HG03558 (cell line): ENCODE results near the gene ASMTL.
"Not testable (repeated sequence)": the region's sequence is repeated elsewhere in the genome, so short reads cannot be mapped to it uniquely, and the experiment has no call there.

ENCODE experiments used
- ATAC-seq: cut with Tn5 transposase; IDR thresholded peaks from one replicate; pipeline ENCODE4 v1.9.1; 2021; ENCODE audit warnings: moderate number of reproducible peaks; ENCODE audit not compliant: unreplicated experiment; ENCODE audit errors: extremely low read depth

ASMTL gene

GRCh38 chrX:1442016-1442665 is 10.6 kb downstream of the ASMTL start:
- ATAC-seq = no peak

DNA sequence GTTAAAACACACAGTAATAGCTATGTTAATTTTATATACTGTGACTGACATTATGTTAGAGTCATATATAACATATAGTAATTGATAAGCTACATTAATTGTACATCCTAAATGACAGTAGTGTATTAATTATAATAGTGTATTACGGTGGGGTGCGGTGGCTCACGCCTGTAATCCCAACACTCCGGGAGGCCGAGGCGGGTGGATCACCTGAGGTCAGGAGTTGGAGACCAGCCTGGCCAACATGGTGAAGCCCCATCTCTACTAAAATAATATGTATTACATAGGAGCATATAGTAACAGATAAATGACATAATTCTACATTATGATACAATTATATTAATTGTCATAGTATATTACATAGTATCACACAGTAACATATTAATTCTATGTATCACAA is 12.2 kb downstream of the ASMTL start:
- no peak for ATAC-seq

DNA sequence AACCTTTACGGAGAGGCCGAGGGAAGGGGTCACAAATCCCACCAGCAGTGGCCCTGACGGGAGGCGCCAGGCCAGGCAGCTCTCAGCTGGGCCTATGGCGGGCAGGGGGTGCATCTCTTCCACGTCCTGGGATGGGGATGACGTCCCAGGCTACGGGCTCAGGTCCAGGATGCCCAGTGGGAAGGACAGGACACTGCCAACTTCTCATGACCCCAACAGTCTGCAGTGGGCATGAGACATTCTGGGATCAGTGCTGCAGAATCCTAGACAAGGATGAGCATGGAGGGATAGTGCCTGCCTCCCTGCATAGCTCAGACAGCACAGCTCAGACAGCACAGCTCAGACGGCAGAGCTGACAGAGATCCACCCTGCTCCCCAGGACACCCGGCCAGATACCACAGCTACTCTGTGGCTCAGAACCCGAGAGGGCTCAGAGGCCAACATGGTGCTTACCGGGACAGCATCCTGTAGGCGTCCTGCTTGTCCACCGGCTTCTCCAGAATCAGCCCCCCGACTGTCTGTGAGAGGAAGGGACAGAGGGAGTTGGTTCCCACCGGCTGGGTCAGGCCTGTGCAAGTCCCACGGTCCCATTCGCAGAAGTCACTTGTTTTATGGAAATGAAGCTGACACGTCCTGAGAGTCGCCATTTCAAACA is 17.3 kb downstream of the ASMTL start:
- no peak for ATAC-seq

DNA sequence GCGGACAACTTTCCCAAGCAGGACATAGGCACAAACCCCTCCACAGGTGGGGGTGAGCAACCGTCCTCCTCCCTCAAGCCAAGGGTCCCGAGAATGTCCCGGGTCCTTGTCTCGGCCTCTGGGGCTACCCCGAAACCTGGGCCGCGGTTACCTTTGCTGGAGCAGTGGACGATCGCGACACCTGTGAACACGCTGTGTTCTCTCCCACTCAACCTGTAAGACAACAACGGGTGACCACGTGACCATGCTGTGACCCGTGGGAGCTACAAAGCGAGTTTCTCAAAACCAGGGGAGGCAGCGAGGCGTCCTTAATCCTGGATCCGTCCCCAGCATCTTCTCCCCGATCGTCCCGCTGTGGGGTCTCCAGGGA is 17.9 kb downstream of the ASMTL start:
- no peak for ATAC-seq

- no peak for ATAC-seq
Observed at GRCh38 chrX:1433646-1434357, 18.9 kb downstream of the ASMTL start.

DNA sequence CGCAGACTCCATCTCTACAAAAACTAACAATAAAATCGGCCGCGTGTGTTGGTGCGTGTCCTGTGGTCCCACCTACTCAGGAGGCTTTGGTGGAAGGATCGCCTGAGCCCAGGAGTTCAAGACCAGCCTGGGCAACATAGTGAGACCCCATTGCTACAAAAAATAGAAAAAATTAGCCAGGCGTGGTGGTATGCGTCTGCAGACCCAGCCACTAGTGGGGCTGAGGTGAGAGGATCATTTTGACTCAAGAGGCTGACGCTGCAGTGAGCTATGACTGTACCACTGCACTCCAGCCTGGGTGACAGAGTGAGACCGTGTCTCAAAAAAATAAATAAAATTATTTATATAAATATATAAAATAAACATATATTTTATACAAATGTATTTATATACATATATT is 22.3 kb downstream of the ASMTL start:
- no peak for ATAC-seq

- ATAC-seq = no peak
Observed at GRCh38 chrX:1427756-1428155, 25.0 kb downstream of the ASMTL start.

GRCh38 chrX:1426321-1426720 is 26.4 kb downstream of the ASMTL start:
- not testable (repeated sequence) for ATAC-seq

GRCh38 chrX:1425381-1425780 is 27.3 kb downstream of the ASMTL start:
- no peak for ATAC-seq

GRCh38 chrX:1424147-1424851 is 28.4 kb downstream of the ASMTL start:
- no peak for ATAC-seq

- ATAC-seq = no peak
Observed at GRCh38 chrX:1423215-1423614, 29.5 kb downstream of the ASMTL start.

- no peak for ATAC-seq
Observed at GRCh38 chrX:1422135-1422465, 30.6 kb downstream of the ASMTL start.

DNA sequence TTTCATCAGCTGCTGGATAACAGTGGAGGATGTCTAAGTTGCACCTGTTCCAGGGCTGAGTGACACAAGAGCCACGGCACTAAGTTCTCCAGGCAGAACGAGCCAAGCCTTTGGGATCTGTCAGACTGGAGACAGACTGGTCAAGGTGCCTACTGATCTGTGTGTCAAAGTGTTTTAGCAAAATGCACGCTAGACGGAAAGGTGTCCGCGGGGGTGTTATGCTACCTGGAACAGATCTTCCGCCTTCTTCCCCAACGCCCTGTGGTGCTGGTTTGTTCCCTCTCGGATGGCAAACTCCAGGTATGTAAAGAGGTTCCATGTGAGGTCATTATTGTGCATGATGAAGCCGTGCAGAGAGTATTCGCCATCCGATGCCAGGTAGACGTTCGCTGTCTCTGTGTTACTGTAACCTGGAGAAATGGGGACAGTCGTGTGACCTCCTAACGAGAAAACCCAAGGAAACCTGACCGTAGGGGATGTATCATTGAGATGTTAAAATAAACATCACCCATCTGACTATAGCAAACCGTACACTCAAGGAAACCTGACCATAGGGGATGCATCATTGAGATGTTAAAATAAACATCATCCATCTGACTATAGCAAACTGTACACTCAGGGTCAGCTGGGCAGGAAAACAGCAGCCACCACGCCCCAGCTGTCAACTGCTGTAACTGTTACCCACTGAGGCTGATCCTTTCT is 31.1 kb downstream of the ASMTL start:
- ATAC-seq = no peak

GRCh38 chrX:1420371-1420770 is 32.3 kb downstream of the ASMTL start:
- no peak for ATAC-seq

- ATAC-seq = no peak
Observed at GRCh38 chrX:1419545-1420355, 33.0 kb downstream of the ASMTL start.

- ATAC-seq = no peak
Observed at GRCh38 chrX:1418901-1419544, 33.7 kb downstream of the ASMTL start.

GRCh38 chrX:1417921-1418771 is 34.6 kb downstream of the ASMTL start:
- no peak for ATAC-seq

GRCh38 chrX:1416965-1417760 is 35.5 kb downstream of the ASMTL start:
- no peak for ATAC-seq
